ENCODE measurements around the gene TXN. TPM values are rescaled to one million over a fixed set of nuclear protein-coding genes. Genes with fewer than 3 reads are reported as not detected.
A peak's percentile ranks its signal among the peaks of the same experiment; 100 is the strongest.

The TXN gene
- total and polyA plus RNA-seq, 4 donors = 61.4 to 742 (median 326) TPM

GRCh38 chr9:110224583-110224982 is 31.7 kb downstream of the TXN start:
- no peak for TF ChIP-seq CTCF (IDR thresholded peaks at IDR 0.05; ENCODE audit: control extremely low read depth, extremely low read depth)
- 92 to 93% methylated on average over 3 of the region's 3 CpGs for WGBS, 2 donors

GRCh38 chr9:110220809-110221208 is 35.5 kb downstream of the TXN start:
- ATAC-seq (ENCODE audit: insufficient read depth, low FRiP score) = no peak
- Histone ChIP-seq H3K9ac (ENCODE audit: insufficient read depth in 1 of 2, low read length in 2 of 2) (no peak overlapping the region), H3K9me3 (ENCODE audit: control insufficient read depth in 4 of 4, insufficient read depth in 3 of 4, low read length in 3 of 4) (no peaks in the 10 kb centered on the region), H3K4me3 (no peak overlapping the region), H3K4me1 (ENCODE audit: control insufficient read depth in 5 of 5, insufficient read depth in 5 of 5, low read length in 5 of 5) (peaks cover 0 to 7% (median under 1%) of the 10 kb centered on the region in 5 donors), H3K27me3 (ENCODE audit: control insufficient read depth in 3 of 3, insufficient read depth in 3 of 3, low read length in 2 of 3) (no peaks in the 10 kb centered on the region), H3K36me3 (ENCODE audit: control insufficient read depth in 4 of 4, insufficient read depth in 4 of 4, low read length in 4 of 4) (no peaks in the 10 kb centered on the region), H3K27ac (ENCODE audit: low read depth in 1 of 2, low read length in 1 of 2) (no peak overlapping the region)
- DNase-seq = no peak
- no peak for TF ChIP-seq CTCF (IDR thresholded peaks at IDR 0.05; ENCODE audit: control extremely low read depth, extremely low read depth)
- 92 to 97% methylated on average over 3 of the region's 3 CpGs for WGBS, 2 donors

More at GRCh38 chr9:110224583-110224982, 31.7 kb downstream of the TXN start:
- no peaks in the 10 kb centered on the region for H3K36me3 ChIP-seq (ENCODE audit: control insufficient read depth in 4 of 4, insufficient read depth in 4 of 4, low read length in 4 of 4)
- DNase-seq (no peak), ATAC-seq (ENCODE audit: insufficient read depth, low FRiP score) (no peak)
- H3K27me3 ChIP-seq (ENCODE audit: control insufficient read depth in 3 of 3, insufficient read depth in 3 of 3, low read length in 2 of 3) = no peaks in the 10 kb centered on the region
- no peaks in the 10 kb centered on the region for H3K4me1 ChIP-seq (ENCODE audit: control insufficient read depth in 5 of 5, insufficient read depth in 5 of 5, low read length in 5 of 5)
- H3K9me3 ChIP-seq (ENCODE audit: control insufficient read depth in 4 of 4, insufficient read depth in 3 of 4, low read length in 3 of 4) = no peaks in the 10 kb centered on the region
- no peak overlapping the region for H3K4me3 ChIP-seq
- no peak overlapping the region for H3K27ac ChIP-seq (ENCODE audit: low read depth in 1 of 2, low read length in 1 of 2)
- H3K9ac ChIP-seq (ENCODE audit: insufficient read depth in 1 of 2, low read length in 2 of 2) = no peak overlapping the region

- peak; percentile 41 for TF ChIP-seq CTCF (IDR thresholded peaks at IDR 0.05; ENCODE audit: control extremely low read depth, extremely low read depth)
- no peaks in the 10 kb centered on the region for H3K36me3 ChIP-seq (ENCODE audit: control insufficient read depth in 4 of 4, insufficient read depth in 4 of 4, low read length in 4 of 4)
- H3K27me3 ChIP-seq (ENCODE audit: control insufficient read depth in 3 of 3, insufficient read depth in 3 of 3, low read length in 2 of 3) = no peaks in the 10 kb centered on the region
- peaks cover 0 to 13% (median 2%) of the 10 kb centered on the region in 5 donors for H3K4me1 ChIP-seq (ENCODE audit: control insufficient read depth in 5 of 5, insufficient read depth in 5 of 5, low read length in 5 of 5)
- no peak overlapping the region for H3K27ac ChIP-seq (ENCODE audit: low read depth in 1 of 2, low read length in 1 of 2)
- no peak overlapping the region for H3K9ac ChIP-seq (ENCODE audit: insufficient read depth in 1 of 2, low read length in 2 of 2)
- no peak overlapping the region for H3K4me3 ChIP-seq
- WGBS, 2 donors = 29 to 34% methylated on average over 10 of the region's 10 CpGs
- H3K9me3 ChIP-seq (ENCODE audit: control insufficient read depth in 4 of 4, insufficient read depth in 3 of 4, low read length in 3 of 4) = no peaks in the 10 kb centered on the region
- ATAC-seq (ENCODE audit: insufficient read depth, low FRiP score) = peak; percentile 51
- peak in 2 of 3 donors; percentile 55 to 71 for DNase-seq
Observed at GRCh38 chr9:110217656-110218099, 38.6 kb downstream of the TXN start.

All from lung (tissue), 12 donors.